Upper lobe of left lung (tissue), 4 donors: ENCODE results near the gene LSM10.

ENCODE experiments used
- CTCF ChIP-seq, 6 experiments: fragments of 450-650 bp in 4 of 6; fragments of 200-600 bp in 2 of 6; sonication (generic) in 2 of 6; IDR thresholded peaks; one replicate each; pipeline ENCODE4 v1.5.1; 2016 to 2019; ENCODE audit warnings: antibody characterized with exemption in 6 of 6
- EP300 ChIP-seq, 4 donors: sonication (generic); formaldehyde crosslinking; IDR thresholded peaks; one replicate each; pipeline ENCODE4 v1.5.1; 2017; ENCODE audit warnings: antibody characterized with exemption in 4 of 4, control low read depth in 2 of 4
- POLR2A ChIP-seq, 4 donors: fragments of 450-650 bp; IDR thresholded peaks; one replicate each; pipeline ENCODE4 v1.5.1; 2016 to 2017; ENCODE audit warnings: antibody characterized with exemption in 4 of 4, mild to moderate bottlenecking in 2 of 4
- POLR2AphosphoS5 ChIP-seq, 2 donors: sonication (generic); formaldehyde crosslinking; IDR thresholded peaks; one replicate each; pipeline ENCODE4 v1.5.1; 2017; ENCODE audit warnings: antibody characterized with exemption in 2 of 2

GRCh38 chr1:36366091-36366661 lies 31.5 kb downstream of the LSM10 start:
- TF ChIP-seq CTCF (IDR thresholded peaks at IDR 0.05) (no peak), POLR2A (IDR thresholded peaks at IDR 0.05) (no peak), POLR2AphosphoS5 (IDR thresholded peaks at IDR 0.05) (no peak), EP300 (IDR thresholded peaks at IDR 0.05) (no peak)
